ENCODE measurements around the gene LUC7L3.

DNA sequence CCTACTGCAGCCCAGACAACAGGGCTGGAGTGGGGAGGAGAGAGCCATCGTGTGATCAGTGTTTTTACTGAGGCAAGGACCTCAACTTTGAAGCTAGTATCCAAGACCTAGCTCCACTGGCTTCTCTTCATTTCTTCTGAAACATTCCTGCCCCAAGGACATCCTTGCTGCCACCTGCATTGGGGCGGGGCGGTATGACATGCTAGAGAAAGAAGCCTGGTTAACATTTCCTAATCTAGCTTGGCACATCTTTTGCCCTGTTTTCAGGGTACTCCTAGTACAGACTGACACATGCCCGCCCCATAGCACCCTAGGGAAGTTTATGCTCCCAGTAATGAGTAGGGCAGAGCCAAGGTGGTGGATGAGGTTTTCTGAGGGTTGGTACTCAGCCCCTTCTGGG, 65.7 kb downstream of the LUC7L3 start:
- TF ChIP-seq HDAC6 (IDR thresholded peaks at IDR 0.05; ENCODE audit: unreplicated experiment) (no peak), ZNF384 (IDR thresholded peaks at IDR 0.05; ENCODE audit: borderline replicate concordance, low read depth, low read length) (no peak), RAD21 (IDR thresholded peaks at IDR 0.05; ENCODE audit: insufficient read depth, low read depth, low read length) (no peak), TCF3 (IDR thresholded peaks at IDR 0.05; ENCODE audit: borderline replicate concordance, insufficient read depth, low read depth, low read length) (no peak), ESRRA (IDR thresholded peaks at IDR 0.05; ENCODE audit: low read length) (no peak), EP300 (IDR thresholded peaks at IDR 0.05; ENCODE audit: borderline replicate concordance in 1 of 2, control insufficient read depth in 1 of 2, low read depth in 2 of 2, low read length in 2 of 2) (no peak), CREM (IDR thresholded peaks at IDR 0.05; ENCODE audit: low read depth) (no peak)
- TF ChIP-seq, protein P1, sequence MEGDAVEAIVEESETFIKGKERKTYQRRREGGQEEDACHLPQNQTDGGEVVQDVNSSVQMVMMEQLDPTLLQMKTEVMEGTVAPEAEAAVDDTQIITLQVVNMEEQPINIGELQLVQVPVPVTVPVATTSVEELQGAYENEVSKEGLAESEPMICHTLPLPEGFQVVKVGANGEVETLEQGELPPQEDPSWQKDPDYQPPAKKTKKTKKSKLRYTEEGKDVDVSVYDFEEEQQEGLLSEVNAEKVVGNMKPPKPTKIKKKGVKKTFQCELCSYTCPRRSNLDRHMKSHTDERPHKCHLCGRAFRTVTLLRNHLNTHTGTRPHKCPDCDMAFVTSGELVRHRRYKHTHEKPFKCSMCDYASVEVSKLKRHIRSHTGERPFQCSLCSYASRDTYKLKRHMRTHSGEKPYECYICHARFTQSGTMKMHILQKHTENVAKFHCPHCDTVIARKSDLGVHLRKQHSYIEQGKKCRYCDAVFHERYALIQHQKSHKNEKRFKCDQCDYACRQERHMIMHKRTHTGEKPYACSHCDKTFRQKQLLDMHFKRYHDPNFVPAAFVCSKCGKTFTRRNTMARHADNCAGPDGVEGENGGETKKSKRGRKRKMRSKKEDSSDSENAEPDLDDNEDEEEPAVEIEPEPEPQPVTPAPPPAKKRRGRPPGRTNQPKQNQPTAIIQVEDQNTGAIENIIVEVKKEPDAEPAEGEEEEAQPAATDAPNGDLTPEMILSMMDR (IDR thresholded peaks at IDR 0.05 in 2 of 3, conservative IDR thresholded peaks at IDR 0.05 in 1 of 3; ENCODE audit: control insufficient read depth in 2 of 3, extremely low read depth in 1 of 3, insufficient read depth in 1 of 3, low read depth in 3 of 3, low read length in 3 of 3) = no peak

All from GM12878 (cell line).